Cardiac muscle cell (in vitro differentiated cells and primary cell): ENCODE data around the gene NPC2. TPM values are rescaled to one million over a fixed set of nuclear protein-coding genes. Genes with fewer than 3 reads are reported as not detected.

Experiments
- DNase-seq, 2 donors: peaks; one replicate each; pipeline versions ENCODE4 v3.0.0 to v3.0.0-alpha.2; 2010 to 2017; ENCODE audit warnings: low read depth in 1 of 2, low spot score in 1 of 2
- H3K27ac ChIP-seq: fragments of 200-600 bp; sonication (generic); 2 replicates; pipeline ENCODE4 v1.5.1; 2016
- H3K27me3 ChIP-seq: fragments of 200-600 bp; sonication (generic); 2 replicates; pipeline ENCODE4 v1.6.0; 2016; ENCODE audit warnings: control low read depth
- H3K36me3 ChIP-seq: fragments of 200-600 bp; sonication (generic); 2 replicates; pipeline ENCODE4 v1.5.1; 2016; ENCODE audit warnings: control low read depth
- H3K4me1 ChIP-seq: fragments of 200-600 bp; sonication (generic); 2 replicates; pipeline ENCODE4 v1.8.1; 2017; ENCODE audit warnings: low read depth, mild to moderate bottlenecking, mixed run types
- H3K4me3 ChIP-seq: fragments of 200-600 bp; sonication (generic); 2 replicates; pipeline ENCODE4 v1.5.1; 2016; ENCODE audit warnings: mild to moderate bottlenecking
- H3K9me3 ChIP-seq: fragments of 200-600 bp; sonication (generic); 2 replicates; pipeline ENCODE4 v1.5.1; 2017; ENCODE audit warnings: low read depth, mild to moderate bottlenecking, control low read depth
- CTCF ChIP-seq: IDR thresholded peaks from 2 replicates; pipeline ENCODE4 v1.5.1; 2012; ENCODE audit warnings: low read depth, mild to moderate bottlenecking, low read length
- polyA plus RNA-seq: library from polyadenylated mRNA; unstranded; fragments of >200 nt; fragmentation: Nextera tagmentation; extraction: Ambion mirVana; gene quantifications from 2 replicates; pipeline ENCODE4 v1.2.1, GENCODE V29; 2016
- total RNA-seq: library from RNA; depleted of rRNA; stranded (reverse); fragments of >200 nt; gene quantifications from 2 replicates; pipeline ENCODE4 v1.2.3, GENCODE V29; 2016

Gene NPC2
- total and polyA plus RNA-seq, 2 experiments from 2014 or later: 243 to 310 TPM

GRCh38 chr14:74535756-74536325, 42.7 kb upstream of the NPC2 start:
- DNase-seq: no peak
- no peak overlapping the region for H3K27ac ChIP-seq
- no peak overlapping the region for H3K4me3 ChIP-seq
- H3K36me3 ChIP-seq: no peaks in the 10 kb centered on the region
- H3K9me3 ChIP-seq: no peaks in the 10 kb centered on the region
- no peaks in the 10 kb centered on the region for H3K27me3 ChIP-seq
- peaks cover 4% of the 10 kb centered on the region for H3K4me1 ChIP-seq
- no peak for TF ChIP-seq CTCF

- no peak for TF ChIP-seq CTCF
- DNase-seq: no peak
These were observed 40.5 kb upstream of the NPC2 start for GRCh38 chr14:74533576-74533975.

GRCh38 chr14:74532246-74532645, 39.1 kb upstream of the NPC2 start:
- DNase-seq: no peak
- Histone ChIP-seq H3K9me3 (no peaks in the 10 kb centered on the region), H3K4me1 (peaks cover 4% of the 10 kb centered on the region), H3K36me3 (no peaks in the 10 kb centered on the region), H3K4me3 (no peak overlapping the region), H3K27ac (no peak overlapping the region), H3K27me3 (no peaks in the 10 kb centered on the region)
- no peak for TF ChIP-seq CTCF

More at GRCh38 chr14:74533576-74533975, 40.5 kb upstream of the NPC2 start:
- no peak overlapping the region for H3K4me3 ChIP-seq
- peaks cover 4% of the 10 kb centered on the region for H3K4me1 ChIP-seq
- no peaks in the 10 kb centered on the region for H3K36me3 ChIP-seq
- no peak overlapping the region for H3K27ac ChIP-seq
- H3K27me3 ChIP-seq: no peaks in the 10 kb centered on the region
- no peaks in the 10 kb centered on the region for H3K9me3 ChIP-seq

DNA sequence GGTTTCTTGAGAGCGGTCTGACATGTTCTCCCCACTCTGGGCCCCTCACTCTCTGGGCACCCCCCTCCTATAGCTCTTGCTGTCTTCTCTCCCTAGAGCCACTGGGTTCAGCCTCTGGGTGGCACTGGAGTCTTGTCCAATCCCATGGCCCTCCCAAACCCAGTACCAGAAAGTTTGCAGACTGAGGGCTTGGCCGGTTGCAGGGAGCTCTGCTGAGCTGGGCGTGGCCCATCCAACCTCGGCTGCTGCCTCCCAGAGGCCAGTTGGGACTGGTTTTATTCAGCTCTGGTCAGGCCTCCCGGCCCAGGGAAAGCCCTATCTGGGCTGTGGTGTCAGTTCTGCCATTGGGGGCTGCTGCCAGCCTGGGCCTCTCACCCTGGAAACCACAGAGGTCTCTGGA, 38.4 kb upstream of the NPC2 start:
- Histone ChIP-seq H3K4me3 (no peak overlapping the region), H3K27me3 (no peaks in the 10 kb centered on the region), H3K27ac (no peak overlapping the region), H3K4me1 (peaks cover 4% of the 10 kb centered on the region), H3K9me3 (no peaks in the 10 kb centered on the region), H3K36me3 (no peaks in the 10 kb centered on the region)
- TF ChIP-seq CTCF: peak; percentile 38
- DNase-seq: peak; percentile 36 to 74

DNA sequence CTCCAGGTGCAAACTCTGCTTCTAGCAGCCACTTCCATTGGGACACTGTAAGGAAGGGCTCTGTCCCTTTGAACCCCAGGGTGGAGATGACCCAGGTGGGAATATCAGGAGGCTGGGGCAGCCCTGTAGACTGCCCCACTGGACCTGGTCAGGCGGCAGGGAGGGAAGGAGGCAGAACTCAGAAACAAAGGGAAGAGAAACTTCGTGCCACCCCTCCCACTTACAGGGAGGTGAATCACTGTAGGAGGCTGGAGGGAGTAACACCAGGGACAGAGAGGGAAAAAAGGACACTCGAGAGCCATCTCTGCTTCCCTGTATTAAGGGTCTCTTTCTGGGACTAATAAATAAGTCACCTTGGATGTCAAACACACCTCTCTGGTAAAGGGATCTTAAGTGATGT, 37.9 kb upstream of the NPC2 start:
- no peaks in the 10 kb centered on the region for H3K36me3 ChIP-seq

More for the DNA sequence above, 37.9 kb upstream of the NPC2 start:
- Histone ChIP-seq H3K4me3 (no peak overlapping the region), H3K9me3 (no peaks in the 10 kb centered on the region), H3K27ac (no peak overlapping the region), H3K4me1 (peaks cover 4% of the 10 kb centered on the region), H3K27me3 (no peaks in the 10 kb centered on the region)
- DNase-seq: no peak
- TF ChIP-seq CTCF: no peak
